CD4-positive, alpha-beta T cell treated with Interleukin-2 at 100 ng/mL for 4 hours (primary cell): ENCODE data around the gene MBNL1.
A peak's percentile ranks its signal among the peaks of the same experiment; 100 is the strongest.
"Not testable (repeated sequence)": the region's sequence is repeated elsewhere in the genome, so short reads cannot be mapped to it uniquely, and the experiment has no call there.

Experiments
- DNase-seq: peaks from one replicate; pipeline ENCODE4 v3.0.0-alpha.2; 2020; ENCODE audit warnings: low spot score

MBNL1 gene

DNA sequence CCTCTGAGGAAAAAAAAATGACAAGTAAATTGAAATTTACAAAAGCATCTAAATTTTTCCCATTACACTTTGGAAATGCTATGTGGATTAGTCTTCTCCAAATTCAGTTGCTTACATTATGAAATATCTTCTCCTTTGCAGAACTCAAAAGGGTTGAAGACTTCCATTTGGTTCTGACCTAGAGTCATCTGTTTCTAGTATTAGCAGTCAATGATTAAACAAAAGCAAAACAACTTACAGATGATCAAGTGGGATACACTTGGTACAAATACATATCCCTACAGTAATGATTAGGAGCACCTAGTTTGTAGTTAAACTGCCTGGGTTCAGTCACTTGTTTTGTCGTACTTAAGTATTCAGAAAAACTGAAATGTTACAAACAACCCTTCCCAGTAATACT, 136.2 kb downstream of the MBNL1 start:
- no peak for DNase-seq

- DNase-seq, result no peak
Measured at GRCh38 chr3:152405915-152406802, 137.4 kb downstream of the MBNL1 start.

DNA sequence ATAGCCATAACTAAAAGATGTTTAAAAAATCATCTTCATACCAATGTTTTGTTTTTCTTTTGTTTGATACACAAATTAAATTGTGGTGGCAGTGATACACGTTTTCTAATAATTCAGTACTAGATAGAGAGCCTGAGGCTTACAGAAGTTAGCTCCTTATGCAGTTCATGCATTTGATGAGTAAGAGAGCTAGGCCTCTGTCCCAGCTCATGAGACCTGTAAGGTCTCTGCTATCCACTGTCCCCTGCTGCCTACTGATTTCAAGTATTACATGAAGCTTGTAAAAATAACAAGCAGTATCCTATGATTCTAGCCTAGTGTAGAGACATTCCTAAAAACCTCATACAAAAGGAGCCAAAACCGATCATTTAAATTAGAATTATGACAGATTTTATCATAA, 144.5 kb downstream of the MBNL1 start:
- DNase-seq, result no peak

DNA sequence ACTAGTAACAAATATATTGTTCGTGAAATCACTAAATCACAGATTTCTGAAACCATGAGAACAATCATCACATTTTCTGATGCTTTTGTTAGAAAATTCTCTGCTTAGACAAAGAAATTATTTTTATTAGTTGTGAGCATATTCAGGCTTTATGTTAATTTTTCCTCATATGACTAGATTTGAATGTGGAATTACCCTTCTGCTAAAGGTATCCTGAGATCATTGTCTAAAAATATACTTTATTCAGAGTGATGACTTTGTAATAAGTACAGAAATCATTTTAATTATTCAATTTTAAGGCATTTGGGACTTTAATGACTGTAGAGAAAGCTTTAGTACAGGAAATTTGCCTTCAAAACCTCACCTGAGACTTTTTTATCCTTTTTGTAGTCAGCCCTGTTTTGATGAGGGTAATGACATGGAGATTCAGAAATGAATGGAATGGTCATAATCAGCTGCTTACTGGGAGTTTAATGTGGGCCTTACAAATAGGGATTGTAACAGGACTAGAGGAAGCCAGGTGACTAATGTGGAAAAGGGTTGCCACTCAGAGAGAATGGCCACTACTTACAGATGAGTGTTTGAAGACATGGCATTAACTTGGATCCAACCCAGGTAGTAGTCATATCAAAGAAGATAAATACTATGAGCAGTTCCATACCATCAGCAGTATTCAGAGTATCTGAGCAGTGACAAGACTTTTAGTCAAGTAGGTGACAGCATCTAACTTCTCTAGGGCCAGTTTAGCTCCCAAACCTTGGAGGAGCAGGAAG, 148.3 kb downstream of the MBNL1 start:
- DNase-seq, result no peak

- DNase-seq, result no peak
Measured at GRCh38 chr3:152419748-152420147, 151.0 kb downstream of the MBNL1 start.

- no peak for DNase-seq
Measured at GRCh38 chr3:152421162-152421561, 152.4 kb downstream of the MBNL1 start.

DNA sequence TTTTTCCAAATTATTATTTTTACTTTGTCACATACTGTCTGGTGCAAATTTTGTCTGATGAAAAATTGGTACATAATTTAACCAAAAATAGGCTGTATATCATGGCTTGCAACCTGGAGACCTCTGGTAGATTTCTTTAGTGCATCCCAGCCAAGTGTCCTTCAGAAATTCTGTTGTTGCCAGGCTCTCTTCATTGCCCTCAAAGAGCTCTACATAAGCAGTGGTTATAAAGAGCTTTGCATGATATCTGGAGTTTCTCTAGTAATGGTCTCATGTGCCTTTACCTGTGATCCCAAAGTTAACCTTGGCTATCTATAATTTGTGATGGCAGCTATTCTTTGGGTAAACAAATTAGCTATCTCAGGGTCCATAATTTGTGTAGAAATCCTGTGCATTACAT, 157.7 kb downstream of the MBNL1 start:
- DNase-seq, result no peak

DNA sequence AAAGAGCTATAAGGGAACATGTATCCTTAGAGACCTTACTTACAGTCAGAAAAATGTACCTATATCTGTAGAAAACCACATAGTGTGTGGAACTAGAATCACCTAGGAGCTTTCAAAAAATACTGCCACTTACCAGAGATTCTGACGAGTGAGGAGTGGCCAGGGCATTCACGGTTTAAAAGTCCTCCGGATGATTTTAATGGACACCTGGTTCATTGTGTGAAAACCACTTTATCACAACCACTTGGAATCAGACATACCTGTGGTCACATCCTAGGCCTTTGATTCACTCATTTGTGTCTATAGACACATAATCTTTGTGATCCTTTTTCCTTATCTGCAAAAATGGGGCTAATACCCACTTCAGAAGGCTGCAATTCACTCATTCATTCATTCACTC, 159.8 kb downstream of the MBNL1 start:
- no peak for DNase-seq

DNA sequence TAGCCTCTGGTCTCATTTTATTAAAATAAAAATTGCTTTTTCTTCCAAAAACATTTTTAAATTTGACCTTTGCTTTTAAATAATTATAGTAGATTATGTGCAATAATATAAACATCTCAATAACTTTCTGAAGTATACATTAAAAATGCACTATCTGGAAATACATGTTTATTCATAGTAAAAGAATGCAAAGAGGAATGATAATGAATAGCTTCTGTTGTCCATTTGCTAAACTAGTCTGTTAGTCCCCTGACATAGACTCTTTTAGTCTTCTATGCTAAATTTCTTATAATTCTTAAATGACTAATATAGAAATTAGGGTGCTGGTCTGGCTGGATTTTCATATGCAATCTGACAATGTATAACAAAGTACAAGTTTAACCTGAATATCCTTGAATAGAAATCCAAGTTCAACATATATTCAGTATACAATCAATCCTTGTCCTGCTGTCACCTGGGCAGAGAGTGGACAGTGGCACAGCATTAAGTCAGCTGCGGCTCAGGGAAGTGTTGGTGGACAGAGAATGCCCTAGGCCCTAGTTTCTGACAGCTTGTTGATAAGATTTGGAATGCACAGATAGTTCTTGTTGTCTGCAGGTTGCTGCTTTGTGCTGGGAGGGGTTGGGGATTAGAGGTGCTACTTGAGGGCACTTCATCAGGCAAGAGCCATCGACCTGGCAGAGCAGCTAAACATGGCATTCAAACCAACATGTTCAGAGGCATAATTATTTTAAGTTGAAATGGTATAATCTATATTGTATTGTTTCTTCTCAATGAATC, 161.7 kb downstream of the MBNL1 start:
- no peak for DNase-seq

DNA sequence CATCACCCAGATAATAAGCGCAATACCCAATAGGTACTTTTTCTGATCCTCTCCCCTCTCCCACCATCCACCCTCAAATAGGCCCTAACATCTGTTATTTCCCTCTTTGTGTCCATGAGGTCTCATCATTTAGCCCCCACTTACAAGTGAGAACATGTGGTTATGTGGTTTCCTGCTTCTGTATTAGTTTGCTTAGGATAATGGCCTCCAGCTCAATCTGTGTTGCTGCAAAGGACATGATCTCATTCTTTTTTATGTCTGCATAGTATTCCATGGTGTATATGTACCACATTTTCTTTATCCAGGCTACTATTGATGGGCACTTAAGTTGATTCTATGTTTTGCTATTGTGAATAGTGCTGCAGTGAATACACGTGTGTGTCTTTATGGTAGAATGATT, 165.4 kb downstream of the MBNL1 start:
- no peak for DNase-seq

DNA sequence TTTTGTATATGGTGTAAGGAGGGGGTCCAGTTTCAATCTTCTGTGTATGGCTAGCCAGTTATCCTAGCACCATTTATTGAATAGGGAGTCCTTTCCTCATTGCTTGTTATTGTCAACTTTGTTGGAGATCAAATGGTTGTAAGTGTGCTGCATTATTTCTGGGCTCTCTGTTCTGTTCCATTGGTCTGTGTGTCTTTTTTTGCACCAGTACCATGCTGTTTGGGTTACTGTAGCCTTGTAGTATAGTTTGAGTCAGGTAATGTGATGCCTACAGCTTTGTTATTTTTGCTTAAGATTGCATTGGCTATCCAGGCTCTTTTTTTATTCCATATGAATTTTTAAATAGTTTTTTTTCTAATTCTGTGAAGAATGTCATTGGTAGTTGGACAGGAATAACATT, 166.5 kb downstream of the MBNL1 start:
- DNase-seq, result not testable (repeated sequence)

GRCh38 chr3:152436707-152437590, 168.2 kb downstream of the MBNL1 start:
- DNase-seq, result no peak

GRCh38 chr3:152438181-152438580, 169.5 kb downstream of the MBNL1 start:
- DNase-seq, result no peak

DNA sequence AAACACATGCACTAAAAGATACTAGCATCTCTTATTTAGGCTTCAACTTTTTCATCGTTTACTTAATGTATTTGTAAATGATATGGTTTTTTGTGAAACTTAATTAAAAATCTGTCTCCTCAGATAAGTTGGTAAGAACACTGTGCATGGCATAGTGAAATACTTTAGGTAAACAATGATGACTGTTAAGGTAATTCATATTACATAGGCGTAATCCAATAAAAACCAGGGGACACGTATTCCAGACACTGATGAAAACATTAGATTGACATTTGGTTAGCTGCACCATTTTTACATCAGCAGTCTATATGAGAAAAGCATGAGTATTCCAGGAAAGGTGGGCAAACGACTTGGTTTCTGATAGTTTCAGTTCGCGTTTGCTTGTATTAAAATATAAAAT, 170.0 kb downstream of the MBNL1 start:
- no peak for DNase-seq

DNA sequence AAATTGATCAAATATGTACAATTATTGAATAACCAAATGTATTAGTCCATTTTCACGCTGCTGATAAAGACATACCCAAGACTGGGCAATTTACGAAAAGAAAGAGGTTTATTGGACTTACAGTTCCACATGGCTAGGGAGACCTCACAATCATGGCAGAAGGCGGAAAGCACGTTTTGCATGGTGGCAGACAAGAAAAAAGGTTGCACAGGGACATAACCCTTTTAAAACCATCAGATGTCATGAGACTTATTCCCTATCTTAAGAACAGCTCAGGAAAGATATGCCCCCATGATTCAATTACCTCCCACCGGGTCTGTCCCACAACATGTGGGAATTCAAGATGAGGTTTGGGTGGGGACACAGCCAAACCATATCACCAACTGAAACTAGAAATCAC, 171.5 kb downstream of the MBNL1 start:
- not testable (repeated sequence) for DNase-seq

DNA sequence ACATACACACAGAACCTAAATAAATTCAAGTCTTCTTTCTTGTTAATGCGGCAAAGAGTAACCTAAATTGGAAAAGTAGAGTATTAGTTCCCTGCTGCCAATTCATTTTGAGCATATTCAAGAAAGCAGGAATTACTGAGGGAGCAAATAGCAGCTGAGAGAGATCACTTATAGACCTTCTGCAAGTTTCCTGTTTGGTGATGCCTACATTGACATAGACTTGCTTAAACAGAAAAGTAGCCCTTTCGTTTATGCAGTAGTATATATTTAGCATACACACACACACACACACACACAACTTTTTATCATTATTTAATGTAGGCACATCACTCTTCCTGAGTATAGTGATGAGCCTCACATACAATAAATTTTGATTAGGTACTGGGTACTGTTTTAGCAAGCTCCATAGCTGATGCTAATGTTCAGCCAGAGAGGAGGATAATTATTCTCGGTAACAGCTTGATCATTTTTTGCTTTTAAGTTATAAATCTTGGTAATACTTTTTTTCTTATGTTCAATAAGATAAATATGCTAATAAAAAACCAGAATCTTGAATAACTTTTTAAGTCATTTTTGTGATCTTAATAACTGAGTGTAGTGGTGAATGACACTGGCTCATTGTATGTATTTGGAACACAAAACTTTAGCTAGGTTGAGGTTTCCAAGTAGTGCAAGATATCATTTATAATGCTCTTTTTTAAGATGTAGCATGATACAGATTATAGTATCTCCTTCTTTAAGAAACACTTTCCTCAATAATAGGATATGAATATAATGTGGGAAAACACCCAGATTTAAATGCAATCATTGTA, 174.7 kb downstream of the MBNL1 start:
- no peak for DNase-seq

- DNase-seq, result peak; percentile 57
Measured at GRCh38 chr3:152444029-152444641, 175.4 kb downstream of the MBNL1 start.

GRCh38 chr3:152445212-152445611, 176.5 kb downstream of the MBNL1 start:
- no peak for DNase-seq

DNA sequence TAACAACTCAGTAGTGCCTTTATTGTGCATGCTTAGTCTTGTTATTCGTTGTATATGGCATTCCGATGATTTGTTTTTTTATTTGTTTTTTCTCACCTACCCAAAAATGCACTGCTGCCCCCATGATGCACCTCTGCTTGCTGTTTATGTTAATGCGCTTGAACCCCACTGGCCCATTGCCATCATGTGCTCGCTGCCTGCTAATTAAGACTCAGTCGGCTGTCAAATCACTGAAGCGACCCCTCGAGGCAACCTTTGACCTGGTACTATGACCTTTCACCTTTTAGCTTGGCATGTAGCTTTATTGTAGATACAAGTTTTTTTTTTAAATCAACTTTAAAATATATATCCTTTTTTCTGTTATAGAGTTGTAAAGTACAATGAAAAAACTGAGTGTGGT, 177.8 kb downstream of the MBNL1 start:
- DNase-seq, result no peak

- peak; percentile 22 for DNase-seq
Measured at GRCh38 chr3:152447511-152447910, 178.8 kb downstream of the MBNL1 start.
